NCI-H345 (cell line): ENCODE measurements around the gene APOE.

Experiments
- DNase-seq: peaks from one replicate; lab custom pipeline; 2025; lab: John Stamatoyannopoulos, UW

Gene APOE

DNA sequence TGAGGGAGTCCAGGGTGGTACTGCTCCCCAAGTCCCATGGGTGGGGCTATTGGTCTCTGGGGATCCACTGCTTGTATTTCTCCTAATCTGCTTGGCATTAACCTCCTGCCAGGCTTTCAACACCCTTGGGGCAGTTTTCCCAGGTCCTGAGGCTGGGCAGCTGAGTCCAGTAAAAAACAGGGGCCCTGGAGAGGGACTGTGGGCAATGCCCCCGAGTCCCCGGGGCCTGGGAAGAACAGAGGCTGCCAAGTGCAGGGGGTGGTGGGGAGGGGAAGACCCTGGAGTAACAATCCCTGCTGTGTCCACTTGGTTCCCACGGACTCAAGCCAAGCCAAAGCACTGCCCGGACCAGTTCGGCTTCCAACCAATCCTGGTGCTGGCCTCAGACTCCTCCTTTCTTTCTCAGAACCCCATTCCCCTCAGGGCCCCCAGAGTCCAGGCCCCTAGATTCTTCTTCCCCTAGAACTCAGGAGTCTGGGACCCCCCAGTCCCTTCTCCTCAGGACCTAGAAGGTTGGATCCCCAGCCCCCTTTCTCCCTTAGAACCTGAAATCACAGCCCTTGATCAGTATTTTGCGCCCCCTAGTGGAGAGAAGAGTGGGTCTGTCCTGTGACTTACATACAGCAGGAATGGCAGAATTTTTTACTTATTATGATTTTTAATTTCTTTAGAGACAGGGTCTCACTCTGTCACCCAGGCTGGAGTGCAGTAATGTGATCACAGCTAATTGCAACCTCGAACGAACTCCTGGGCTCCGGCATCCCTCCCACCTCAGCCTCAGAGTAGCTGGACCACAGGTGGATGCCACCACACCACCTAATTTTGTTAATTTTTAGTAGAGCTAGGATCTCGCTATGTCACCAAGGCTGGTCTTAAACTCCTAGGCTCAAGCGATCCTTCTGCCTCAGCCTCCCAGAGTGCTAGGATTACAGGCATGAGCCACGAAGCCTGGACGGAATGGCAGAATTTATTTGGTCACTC, 45.9 kb downstream of the APOE start:
- peak; percentile 52 for DNase-seq

DNA sequence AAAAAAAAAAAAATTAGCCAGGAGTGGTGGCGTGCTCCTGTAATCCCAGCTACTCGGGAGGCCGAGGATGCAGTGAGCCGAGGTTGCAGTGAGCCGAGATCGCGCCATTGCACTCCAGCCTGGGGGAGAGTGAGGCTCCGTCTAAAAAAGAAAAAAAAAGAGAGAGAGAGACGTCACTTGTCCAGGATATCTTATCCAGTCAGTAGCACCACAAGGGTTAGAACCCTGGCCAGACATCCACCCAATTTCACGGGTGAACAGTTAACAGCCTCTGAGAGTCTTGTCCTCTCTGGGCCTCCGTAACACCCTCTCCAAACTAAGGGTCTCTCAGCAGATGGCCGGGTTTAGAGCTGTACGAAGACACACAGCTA, 48.7 kb downstream of the APOE start:
- no peak for DNase-seq

DNA sequence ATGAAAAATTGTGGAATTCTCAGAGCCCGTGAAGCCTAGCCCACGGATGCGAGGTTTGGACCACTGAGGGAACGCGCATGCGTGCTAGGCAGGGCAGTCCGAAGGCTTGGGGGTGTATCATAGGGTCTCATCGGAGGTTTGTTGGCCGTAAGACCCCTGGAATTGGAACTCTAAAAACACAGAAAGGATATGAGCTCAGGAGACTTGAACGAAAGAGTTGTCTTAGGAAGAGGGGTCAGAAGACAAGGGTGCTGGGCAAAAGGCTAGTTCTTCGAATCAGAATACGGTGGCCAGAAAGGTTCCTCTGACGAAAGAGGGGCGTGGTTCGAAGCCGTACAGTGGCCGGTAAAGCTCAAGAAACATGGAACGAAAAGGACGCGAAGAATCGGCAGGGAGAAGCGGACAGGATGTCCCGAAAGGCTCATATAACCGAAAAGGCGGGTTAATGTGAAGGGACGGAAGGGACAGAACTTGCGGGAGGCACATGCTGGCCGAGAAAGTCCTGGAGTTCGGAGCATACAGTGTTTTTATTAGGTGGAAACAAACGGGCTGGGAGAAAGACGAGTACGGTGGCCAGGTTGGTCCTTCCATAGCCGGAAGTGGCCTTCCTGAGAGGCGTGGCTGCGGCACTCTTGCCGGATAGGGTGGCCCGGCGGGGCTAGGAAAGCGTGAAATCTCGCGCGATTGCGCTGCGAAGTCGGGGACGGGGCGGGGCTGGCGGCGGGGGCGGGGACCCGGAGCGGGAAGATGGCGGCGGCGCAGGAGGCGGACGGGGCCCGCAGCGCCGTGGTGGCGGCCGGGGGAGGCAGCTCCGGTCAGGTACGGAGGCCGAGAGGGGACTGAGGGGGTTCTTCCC, 49.3 kb downstream of the APOE start, which contains the start of gene CLPTM1:
Gene CLPTM1 (plus strand): TSS at position 732 of the 856 bp plus-strand sequence. CDS start 16 bp downstream, at position 748.
- DNase-seq: peak; percentile 95

DNA sequence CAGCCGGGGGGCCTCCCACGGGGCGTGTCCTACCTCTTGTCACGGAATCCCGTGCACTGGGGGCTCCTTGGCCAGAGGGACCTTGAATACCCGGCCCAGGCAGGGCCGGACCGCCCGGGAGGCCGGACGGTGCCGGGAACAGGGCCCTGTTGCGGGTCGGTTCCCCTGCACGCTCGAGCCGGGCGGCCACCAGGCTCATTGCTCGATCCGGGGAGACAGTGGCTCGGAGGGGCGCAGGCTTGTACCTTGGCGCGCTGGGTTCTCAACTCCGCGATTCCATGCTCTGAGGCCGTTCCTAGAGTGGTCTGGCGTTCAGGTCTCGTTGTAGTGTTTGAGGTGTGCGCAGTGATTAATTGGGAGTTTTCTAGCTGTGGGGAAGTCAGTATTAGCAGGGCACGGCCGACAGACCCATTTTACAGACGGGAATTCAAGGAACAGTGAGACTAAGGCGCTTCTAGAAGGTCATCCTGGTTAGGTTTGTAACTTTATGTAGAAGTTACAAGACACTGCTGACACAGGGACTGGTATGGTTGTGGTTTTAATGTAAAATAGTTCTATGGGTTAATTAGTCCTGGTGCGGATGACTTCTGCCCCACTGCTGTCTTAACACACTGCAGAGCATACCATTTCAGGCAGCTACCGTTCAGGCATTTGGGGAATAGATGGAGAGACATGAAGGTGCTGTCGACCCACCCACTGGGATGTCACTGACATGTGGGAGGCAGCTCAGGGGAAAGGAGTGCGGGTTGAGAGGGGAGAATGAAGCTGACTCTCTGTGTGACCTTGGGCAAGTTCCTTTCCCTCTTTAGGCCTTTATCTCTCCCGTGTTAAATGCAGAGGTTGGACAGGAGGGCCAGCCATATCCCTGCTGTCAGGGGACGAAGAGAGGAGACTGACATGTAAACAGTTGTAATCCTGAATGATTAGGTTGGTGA, 50.2 kb downstream of the APOE start:
- DNase-seq: no peak

DNA sequence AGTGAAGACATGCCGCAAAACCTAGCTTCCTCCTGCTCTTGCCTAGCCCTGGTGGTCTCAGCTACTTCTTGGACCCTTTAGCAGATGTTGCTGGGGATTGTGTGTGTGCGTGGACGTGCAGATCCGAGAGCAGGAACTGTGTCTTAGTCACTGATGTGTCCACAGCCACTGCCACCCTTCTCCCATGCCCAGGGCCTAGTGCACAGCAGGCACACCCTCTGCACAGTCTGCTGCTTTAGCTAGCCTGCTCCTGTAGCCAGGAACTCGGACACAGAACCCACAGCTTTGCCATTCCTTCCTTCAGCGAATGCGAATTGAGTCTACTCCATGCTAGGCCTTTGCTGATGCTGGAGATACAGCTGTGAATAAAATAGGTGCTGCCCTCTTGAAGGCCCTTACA, 51.9 kb downstream of the APOE start:
- DNase-seq: no peak

DNA sequence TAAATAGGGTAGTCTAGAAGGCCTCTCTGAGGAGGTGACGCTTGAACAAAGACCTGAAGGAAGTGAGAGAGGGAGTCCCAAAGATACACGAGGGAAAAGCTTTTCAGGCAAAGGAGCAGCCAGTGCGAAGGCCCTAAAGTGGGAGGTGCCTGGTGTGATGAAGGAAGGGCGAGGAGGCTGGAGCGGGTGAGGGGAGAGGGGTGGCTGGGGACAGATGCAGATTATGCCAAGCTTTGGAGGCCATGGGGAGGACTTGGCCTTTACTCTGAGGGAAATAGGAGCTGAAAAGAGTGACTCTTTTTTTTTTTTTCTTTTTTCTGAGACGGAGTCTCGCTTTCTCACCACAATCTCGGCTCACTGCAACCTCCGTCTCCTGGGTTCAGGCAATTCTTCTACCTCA, 52.5 kb downstream of the APOE start:
- DNase-seq: no peak
